ENCODE results near the gene CD80.

DNA sequence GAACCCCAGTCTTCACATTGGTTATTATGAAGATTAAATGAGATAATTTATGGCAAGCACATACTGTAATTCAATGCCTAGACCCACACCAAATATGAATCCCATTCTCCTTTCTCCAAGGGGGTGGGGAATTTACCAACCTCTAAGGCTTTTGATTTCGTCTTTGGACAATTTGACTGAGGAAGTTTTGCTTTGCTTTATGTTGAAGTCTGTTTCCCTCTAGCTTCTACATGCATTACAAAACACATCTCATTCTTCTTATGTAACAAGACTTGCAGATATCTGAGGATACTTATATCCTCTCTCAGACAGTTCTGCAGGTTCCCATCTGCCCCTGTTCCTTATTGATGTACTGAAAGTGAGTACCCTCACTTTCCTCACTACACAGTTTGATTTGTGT is 12.2 kb downstream of the CD80 start:
- TF ChIP-seq, protein P1, sequence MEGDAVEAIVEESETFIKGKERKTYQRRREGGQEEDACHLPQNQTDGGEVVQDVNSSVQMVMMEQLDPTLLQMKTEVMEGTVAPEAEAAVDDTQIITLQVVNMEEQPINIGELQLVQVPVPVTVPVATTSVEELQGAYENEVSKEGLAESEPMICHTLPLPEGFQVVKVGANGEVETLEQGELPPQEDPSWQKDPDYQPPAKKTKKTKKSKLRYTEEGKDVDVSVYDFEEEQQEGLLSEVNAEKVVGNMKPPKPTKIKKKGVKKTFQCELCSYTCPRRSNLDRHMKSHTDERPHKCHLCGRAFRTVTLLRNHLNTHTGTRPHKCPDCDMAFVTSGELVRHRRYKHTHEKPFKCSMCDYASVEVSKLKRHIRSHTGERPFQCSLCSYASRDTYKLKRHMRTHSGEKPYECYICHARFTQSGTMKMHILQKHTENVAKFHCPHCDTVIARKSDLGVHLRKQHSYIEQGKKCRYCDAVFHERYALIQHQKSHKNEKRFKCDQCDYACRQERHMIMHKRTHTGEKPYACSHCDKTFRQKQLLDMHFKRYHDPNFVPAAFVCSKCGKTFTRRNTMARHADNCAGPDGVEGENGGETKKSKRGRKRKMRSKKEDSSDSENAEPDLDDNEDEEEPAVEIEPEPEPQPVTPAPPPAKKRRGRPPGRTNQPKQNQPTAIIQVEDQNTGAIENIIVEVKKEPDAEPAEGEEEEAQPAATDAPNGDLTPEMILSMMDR (conservative IDR thresholded peaks at IDR 0.05 in 1 of 2, IDR thresholded peaks at IDR 0.05 in 1 of 2; ENCODE audit: low read depth in 1 of 2, low read length in 2 of 2), result no peak
- no peak for TF ChIP-seq EZH2 (IDR thresholded peaks at IDR 0.05; ENCODE audit: low read length, missing control alignments)

Measured in fibroblast of lung (primary cell).